Neural cell (in vitro differentiated cells): ENCODE data around the gene GJA9.
A peak's percentile ranks its signal among the peaks of the same experiment; 100 is the strongest.

Experiments used
- CTCF ChIP-seq: fragments of 450-650 bp; IDR thresholded peaks from 2 replicates; pipeline ENCODE4 v1.5.1; 2014; ENCODE audit warnings: antibody characterized with exemption, mild to moderate bottlenecking, moderate library complexity; ENCODE audit not compliant: poor library complexity, severe bottlenecking
- EZH2 ChIP-seq: fragments of 200-600, 300-800 bp; shearing (Covaris generic), sonication (generic); IDR thresholded peaks from 2 replicates; pipeline ENCODE4 v1.6.1; 2014; ENCODE audit warnings: antibody characterized with exemption, low read length, borderline replicate concordance, mild to moderate bottlenecking; ENCODE audit not compliant: insufficient read depth, poor library complexity, severe bottlenecking
- MXI1 ChIP-seq: fragments of 450-650 bp; conservative IDR thresholded peaks from 2 replicates; pipeline ENCODE4 v1.6.1; 2014; ENCODE audit warnings: antibody characterized with exemption, mild to moderate bottlenecking; ENCODE audit not compliant: poor library complexity, severe bottlenecking
- POLR2AphosphoS5 ChIP-seq: IDR thresholded peaks from 2 replicates; pipeline ENCODE4 v1.6.1; 2012
- RAD21 ChIP-seq: fragments of 450-650 bp; conservative IDR thresholded peaks from 2 replicates; pipeline ENCODE4 v1.6.1; 2014; ENCODE audit warnings: antibody characterized with exemption, mild to moderate bottlenecking, moderate library complexity
- REST ChIP-seq: IDR thresholded peaks from 2 replicates; pipeline ENCODE4 v1.6.1; 2012; ENCODE audit warnings: borderline replicate concordance
- SMC3 ChIP-seq: fragments of 450-650 bp; conservative IDR thresholded peaks from 2 replicates; pipeline ENCODE4 v1.6.1; 2014; ENCODE audit warnings: antibody characterized with exemption, mild to moderate bottlenecking, moderate library complexity; ENCODE audit not compliant: poor library complexity
- TAF1 ChIP-seq: IDR thresholded peaks from 2 replicates; pipeline ENCODE4 v1.6.1; 2012; ENCODE audit warnings: low read depth

GRCh38 chr1:38834937-38835827 is 46.2 kb downstream of the GJA9 start:
- TF ChIP-seq CTCF (peak; percentile 94), MXI1 (peak; percentile 39), REST (no peak), TAF1 (no peak), POLR2AphosphoS5 (no peak), EZH2 (no peak), RAD21 (peak; percentile 97), SMC3 (peak; percentile 96)
